AML-193 (cell line): ENCODE results near the gene CIAO3.

Experiments used
- DNase-seq, 2 experiments: peaks; one replicate each; lab custom pipeline; 2025; lab: John Stamatoyannopoulos, UW

Gene CIAO3

DNA sequence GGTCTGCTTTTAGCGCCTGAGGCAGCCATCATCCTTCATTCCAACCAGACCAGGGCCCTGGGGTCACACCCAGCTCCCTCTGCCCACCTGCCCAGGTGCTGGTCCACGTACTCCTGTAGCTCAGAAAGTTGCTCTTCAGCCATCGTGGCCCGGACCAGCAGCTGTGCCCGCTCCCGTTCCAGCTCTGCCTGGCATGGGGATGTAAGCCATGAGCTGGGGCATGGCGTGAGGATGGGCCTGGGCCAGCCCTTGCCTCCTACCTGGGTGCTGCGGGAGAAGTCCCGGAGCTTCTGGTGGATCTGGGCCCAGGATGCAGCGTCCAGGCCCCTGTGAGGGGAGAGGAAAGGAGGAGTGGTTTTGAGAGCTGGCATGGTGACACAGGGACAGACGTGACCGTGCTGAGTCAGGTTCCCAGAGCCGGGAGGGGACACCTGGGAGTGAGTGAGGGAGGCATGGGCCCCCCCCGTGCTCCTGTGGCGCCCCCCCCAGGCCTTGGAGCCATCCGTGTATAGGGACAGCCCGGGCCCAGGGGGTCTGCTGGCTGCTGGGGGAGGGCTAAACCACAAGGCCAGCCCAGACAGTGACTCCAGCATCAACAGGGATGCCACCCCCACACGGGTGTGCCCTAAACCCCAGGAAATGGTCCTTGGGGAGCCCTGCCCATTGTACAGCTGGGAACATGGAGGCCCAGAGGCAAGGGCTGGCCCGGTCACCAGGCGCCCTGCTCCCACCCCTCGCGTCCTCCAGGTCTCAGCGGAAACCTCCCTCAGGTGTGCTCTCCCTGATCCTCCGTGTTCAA, 17.8 kb downstream of the CIAO3 start:
- no peak for DNase-seq

DNA sequence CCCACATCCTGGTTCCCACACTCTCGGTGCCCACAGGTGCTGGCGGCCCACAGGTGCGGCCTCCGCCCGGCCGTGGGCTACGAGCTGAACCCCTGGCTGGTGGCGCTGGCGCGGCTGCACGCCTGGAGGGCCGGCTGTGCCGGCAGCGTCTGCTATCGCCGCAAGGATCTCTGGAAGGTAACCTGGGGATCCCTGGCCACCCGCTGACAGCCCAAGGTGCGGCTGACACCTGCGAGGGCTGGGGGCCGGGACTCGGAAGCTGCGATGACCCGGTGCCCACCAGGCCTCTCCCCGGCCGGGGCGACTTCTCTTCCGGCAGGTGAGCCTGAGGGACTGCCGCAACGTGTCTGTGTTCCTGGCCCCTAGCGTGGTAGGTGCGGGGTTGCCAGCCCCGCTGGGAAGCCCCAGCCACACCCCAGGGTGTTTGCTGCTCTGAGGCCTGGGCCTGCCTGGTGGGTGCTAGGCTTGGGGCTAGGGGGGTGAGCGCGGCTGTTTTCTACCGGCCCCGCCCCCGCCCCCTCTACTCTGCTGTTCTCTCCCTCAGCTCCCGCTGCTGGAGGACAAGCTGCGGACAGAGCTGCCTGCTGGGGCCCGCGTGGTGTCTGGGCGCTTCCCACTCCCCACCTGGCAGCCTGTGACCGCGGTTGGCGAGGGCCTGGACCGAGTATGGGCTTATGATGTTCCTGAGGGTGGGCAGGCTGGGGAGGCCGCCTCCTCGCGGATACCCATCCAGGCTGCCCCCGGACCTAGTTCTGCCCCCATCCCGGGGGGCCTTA, 18.8 kb downstream of the CIAO3 start:
- DNase-seq: no peak

DNA sequence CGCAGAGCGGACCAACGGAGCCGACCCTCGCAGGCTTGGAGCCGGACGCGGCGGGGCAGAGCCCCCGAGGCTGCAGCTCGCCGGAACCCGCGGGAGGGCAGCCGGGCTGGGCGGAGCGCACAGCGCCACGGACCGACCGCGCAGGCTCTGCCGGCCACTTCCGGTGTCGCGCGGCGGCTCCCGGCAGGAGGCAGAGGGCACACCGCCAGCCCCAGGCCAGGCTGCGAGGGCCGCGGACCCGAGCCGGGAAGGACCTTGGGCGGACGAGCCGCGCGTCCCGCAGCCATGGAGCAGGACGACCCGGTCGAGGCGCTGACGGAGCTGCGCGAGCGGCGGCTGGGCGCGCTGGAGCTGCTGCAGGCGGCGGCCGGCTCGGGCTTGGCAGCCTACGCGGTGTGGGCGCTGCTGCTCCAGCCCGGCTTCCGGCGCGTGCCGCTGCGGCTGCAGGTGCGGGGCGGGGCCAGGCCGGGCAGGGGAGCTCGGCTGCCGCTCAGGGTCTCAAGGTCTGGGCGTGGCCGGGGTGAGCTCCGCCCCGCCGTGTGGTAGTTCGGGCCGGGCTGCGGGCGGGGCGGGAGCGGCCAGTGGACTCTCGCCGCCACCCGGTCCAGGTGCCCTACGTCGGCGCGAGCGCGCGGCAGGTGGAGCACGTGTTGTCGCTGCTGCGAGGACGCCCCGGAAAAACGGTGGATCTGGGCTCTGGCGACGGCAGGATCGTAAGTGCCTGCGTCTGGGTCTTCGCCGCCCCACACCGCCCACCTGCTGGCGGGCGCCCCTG, 19.6 kb downstream of the CIAO3 start, which contains the start of gene ANTKMT:
Gene ANTKMT, plus strand, starts transcription at position 157 of the 775 bp plus-strand sequence. Its CDS starts 129 bp downstream, at position 286.
- peak; percentile 73 to 82 for DNase-seq

DNA sequence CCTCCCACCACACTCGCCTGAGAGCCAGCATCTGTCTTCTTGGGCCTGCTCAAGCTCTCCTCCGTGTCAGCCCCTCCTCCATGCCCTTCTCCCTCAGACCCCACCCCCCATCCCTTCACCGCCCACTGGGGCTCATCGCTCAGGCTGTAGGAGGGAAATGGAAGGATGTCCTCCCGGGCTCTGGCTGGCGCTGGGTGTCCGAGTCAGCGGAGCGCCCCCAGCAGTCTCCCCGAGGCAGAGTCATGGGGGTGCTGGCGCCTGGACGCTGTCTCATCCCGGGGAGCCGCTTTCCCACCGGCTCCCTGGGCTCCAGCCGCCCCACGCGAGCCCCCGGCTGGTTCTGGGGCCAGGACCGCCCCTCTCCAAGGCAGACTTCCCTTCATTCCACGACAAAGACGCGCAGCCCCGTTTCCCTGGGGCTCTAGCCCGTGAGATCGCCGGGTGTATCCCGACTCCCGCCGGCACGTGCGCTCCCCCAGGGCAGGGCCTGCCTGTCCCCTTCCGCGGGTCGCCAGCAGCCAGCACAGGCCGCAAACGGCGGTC, 20.3 kb downstream of the CIAO3 start:
- DNase-seq: peak; percentile 29 to 39

DNA sequence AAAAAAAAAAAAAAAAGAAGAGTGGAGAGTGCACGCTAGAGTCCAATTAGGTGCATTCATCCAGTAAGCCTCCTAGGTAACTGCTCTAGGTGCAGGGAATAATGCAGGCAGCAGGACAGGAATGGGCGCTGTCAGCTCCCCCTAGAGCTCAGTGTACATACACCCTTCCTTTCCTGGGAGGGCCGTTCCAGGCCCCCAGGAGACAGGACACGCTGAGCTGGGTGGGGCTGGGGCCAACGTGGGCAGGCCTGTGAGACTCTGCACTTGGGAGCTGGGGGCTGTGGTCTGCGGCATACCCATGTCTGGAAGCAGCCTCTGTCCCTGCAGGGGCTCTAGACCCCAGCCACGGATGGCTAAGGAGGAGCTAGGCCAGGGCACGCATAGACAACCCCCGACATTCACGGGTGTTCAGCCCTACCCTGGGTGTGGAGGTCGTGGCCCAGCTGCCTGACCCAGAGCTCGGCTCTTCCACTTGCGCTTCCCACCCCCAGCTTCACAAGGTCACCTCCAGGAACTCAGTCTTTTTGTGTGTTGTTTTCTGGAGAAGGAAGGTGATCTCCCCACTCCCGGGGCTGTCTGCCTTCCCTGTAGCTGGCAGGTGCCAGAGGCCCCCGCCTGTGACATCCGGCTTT, 20.9 kb downstream of the CIAO3 start:
- DNase-seq: no peak

DNA sequence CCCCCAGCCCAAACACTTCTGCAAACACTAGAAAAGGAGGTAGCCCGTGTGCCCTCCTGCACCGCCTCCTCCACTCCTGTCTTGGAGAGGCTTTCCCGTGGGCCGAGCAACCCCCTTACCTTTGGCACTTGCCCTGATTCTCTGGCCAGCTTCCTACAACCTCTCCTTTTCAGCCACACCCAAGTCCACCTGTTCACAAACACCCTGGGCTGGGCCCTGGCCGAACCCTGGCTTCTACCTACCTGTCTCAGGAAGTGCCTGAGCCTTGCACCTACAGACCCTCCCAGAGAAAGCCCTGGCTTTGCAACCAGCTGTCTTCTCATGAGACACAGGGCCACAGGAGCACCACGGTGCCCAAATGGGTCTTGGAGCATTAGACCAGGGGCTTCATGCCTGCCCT, 21.9 kb downstream of the CIAO3 start:
- no peak for DNase-seq

DNA sequence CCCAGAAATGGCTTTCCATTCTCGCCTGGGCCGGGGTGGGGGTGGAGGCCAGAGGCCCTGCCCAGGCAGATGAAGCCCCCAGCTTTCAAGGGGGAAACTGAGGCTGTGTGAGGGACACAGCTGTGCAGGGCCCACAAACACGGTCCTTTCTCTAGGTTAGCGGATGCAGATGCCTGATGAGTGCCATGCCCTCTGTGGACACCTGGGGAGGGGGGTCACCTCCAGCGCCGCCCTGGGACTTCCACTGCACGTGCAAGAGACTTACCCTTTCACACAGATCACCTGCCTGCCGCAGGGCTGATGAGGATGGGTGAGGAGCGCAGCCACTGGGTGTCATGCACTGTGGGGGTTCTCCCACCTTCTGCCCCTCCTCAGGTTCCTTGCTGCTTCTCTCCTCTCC, 22.4 kb downstream of the CIAO3 start:
- DNase-seq: no peak

DNA sequence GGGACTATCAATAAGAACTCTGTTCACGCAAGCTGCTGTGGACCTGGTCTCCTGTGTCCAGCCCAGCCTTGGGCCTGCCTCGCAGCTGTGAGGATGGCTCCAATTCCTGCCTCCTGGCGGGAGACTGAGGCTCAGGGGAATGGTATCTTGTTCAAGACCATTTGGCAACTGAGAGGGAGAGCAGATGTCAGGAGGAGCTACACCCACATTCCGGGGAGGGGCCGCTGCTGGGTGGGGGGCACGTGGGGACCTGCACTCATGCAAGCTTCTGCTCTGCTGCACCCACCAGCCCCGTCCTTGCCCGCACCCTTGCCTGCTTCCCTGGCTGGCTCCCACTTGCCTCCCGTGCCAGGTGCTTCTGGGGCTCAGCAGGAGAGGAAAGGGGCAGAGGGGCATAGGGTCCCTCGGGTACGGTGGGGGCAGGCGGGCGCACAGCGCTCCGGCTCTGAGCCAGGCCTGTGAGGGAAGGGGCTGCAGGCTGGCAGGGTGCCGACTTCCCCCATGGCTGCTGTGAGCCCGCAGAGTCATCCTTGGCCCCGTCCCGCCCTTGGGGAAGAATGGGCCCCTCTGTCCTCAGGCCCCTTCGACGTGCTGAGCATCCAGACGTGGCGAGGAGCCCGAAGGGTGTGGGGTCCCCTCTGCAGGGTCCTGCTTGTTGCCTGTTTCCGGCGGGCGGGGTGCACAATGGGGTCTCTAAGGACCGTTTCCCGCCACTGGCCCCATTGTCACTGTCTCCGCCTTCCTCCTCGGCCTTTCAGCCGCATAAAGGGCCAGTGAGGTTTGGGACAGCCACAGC, 23.1 kb downstream of the CIAO3 start:
- no peak for DNase-seq

DNA sequence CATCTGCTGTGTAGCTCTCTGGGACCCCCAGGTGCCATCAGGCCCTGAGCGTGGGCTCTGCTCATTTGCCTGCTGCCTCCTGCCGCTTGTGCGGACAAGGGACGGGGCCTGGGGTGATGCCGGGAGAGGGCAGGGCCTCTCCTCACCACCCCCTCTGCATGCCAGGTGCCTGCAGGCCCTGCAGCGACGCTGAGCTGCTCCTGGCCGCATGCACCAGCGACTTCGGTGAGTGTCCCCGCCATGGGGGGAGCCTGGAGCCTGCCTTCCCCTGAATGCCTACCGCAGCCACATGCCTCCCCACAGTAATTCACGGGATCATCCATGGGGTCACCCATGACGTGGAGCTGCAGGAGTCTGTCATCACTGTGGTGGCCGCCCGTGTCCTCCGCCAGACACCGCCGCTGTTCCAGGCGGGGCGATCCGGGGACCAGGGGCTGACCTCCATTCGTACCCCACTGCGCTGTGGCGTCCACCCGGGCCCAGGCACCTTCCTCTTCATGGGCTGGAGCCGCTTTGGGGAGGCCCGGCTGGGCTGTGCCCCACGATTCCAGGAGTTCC, 23.9 kb downstream of the CIAO3 start:
- no peak for DNase-seq

DNA sequence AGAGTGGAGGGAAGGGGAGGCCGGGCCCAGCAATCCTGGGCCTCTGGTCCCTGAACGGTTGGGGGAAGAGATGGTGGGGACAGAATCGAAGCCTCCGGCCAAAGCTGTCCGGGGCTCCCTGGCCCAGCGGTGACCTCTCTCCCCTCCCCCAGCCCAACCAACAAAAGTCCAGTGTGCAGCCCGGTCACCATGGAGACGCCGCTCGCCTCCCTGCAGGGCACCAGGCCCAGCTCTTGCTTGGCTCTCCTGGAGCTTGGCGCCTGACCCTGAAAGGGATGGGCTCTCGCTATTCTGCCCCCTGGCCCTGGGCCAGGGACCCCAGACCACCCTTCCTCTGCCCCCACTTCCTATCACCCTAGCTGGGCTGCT, 24.6 kb downstream of the CIAO3 start:
- no peak for DNase-seq

DNA sequence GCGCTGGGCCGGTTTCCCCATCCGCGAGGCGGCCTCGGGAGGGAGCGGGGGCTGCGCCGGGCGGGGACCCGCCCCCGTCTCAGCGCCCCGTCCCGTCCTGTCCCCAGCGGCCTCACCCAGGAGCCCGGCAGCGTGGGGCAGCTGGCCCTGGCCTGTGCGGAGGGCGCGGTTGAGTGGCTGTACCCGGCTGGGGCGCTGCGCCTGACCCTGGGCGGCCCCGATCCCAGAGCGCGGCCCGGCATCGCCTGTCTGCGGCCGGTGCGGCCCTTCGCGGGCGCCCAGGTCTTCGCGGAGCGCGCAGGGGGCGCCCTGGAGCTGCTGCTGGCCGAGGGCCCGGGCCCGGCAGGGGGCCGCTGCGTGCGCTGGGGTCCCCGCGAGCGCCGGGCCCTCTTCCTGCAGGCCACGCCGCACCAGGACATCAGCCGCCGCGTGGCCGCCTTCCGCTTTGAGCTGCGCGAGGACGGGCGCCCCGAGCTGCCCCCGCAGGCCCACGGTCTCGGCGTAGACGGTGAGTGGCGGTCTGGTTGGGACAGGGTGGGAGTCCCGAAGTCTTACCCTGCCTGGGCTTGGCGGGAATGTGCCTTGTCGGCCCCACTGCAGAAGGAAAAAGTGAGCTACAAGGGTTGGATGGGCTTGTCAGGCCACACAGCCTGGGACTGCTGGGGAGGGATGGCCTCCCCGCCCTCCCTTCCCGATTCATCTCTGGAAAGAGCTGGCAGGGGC, 25.2 kb downstream of the CIAO3 start:
- DNase-seq: no peak

DNA sequence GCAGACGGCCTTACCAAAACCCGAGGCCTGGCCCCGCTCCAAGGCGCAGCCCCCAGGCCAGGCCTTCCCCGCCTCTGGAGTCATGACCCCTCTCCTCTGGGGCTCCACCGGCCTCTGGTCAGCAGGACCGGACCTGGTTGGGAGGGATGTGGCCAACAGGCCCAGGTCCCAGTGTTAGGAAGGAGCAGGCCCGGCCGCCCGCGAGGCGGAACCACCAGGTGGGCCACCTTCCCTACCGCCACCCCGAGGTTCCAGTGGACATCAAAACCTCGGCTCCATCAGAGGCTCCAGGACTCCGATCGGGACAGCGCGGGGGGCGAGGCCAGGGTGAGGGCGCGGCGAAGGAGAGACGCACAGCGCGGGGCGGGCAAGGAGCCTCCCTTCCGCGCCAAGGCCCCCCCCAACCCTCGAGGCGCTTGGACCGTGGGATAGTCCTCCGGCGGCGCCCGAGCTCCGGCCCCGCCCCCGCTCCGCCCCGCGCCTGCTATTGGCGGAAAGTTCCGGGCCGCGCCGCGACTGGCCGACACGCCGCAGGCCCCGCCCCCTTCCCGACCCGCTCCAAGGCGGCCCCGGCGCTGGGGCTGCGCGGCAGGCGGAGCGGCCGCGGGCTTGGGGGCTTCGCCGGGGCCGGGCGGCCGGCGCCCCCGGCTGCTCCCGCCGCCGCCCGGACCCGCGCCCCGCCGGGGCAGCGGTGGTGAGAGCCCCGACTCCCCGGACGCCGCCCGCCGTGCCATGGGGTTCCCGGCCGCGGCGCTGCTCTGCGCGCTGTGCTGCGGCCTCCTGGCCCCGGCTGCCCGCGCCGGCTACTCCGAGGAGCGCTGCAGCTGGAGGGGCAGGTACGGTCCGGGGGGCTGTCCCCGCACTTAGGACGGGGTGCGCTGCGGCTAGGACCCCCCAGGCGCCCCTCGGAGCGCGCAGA, 26.0 kb downstream of the CIAO3 start, which contains the start of gene METRN:
Gene METRN, plus strand, starts transcription at position 561 of the 919 bp plus-strand sequence. Its CDS starts 172 bp downstream, at position 733.
- DNase-seq: peak; percentile 73 to 74

DNA sequence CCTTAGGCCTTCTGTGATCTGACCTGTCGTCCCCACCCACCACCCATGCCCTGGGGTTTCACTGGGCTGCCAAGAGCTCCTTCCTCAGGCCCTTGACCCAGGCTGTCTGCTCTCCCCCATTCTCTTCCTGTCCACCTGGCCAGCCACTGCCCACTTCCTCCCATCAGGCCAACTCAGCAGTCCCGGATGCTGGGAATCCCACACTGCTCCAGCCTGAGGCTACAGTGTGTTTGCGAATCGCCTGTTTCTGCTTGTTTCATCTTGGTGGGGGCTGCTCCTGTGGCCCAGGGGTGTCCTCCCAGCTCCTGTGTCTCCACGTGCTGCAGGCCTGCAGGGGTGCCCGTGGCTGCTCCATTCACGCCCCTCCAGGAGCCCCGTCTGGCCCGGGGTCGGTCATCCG, 26.7 kb downstream of the CIAO3 start:
- no peak for DNase-seq

DNA sequence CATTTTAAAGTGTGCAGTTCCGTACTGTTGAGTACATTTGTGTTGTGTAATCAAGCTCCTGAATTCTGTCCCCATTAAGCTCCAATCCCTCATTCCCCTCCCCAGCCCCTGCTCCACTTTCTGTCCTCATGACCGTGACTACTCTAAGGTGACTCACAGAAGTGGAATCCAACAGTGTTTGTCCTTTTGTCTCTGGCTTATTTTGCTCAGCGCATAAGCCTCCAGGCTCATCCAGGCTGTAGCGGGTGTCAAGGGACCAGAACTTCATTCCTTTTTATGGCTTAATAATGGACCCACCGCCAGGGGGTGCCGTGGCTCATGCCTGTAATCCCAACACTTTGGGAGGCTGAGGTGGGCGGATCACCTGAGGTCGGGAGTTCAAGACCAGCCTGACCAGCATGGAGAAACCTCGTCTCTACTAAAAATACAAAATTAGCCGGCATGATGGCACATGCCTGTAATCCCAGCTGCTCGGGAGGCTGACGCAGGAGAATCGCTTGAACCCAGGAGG, 28.0 kb downstream of the CIAO3 start:
- DNase-seq: peak in 1 of 2 experiments; percentile 18

DNA sequence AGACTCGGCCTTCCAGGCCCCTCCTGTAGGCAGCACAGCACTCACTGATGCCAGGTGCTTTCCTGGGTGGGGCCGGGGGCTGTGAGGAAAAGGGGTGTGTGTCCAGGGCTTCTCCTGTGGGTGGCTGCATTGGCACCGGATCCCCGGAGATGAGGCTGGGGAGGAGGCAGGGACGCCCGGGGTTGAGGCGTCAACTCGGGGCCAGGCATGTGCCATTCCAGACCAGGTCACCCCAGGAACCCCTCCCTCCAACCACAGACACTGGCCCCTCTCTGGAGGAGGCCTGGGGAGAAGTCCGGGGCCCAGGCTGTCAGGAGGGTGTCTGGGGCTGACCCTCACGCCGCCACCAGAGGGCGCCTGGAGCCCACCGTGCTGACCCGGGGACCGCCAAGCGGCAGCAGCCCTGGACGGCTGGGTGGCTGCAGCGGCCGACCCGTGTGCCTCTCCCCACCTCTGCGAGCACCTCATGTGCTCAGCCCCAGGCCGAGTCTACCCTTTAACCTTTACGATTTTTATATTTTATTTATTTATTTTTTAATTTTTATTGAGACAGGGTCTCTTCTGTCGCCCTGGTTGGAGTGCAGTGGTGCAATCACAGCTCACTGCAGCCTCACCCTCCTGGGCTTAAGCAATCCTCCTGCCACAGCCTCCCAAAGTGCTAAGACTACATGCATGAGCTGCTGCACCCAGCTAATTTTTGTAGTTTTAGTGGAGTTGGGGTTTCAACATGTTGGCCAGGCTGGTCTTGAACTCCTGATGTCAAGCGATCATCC, 29.1 kb downstream of the CIAO3 start:
- DNase-seq: peak; percentile 35 to 49

DNA sequence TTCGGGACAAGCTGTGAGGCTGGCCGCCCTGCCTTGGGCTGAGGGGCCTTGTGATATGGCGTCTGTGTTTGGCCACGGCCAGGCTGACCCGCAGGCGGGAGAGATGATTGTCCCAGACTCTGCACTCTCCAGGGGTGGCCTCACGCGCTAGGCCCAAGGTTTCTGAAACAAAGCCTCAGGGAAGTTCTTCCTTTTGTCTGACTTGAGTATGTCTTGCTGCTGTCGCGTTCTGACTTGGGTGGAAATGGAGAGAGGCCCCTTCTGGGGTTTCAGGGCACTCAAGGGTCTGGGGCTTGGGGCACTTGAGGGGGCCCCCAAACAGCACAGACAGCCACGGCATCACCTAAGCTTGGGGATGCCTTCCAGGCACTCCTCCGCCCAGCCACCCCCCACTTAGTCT, 29.7 kb downstream of the CIAO3 start:
- no peak for DNase-seq

DNA sequence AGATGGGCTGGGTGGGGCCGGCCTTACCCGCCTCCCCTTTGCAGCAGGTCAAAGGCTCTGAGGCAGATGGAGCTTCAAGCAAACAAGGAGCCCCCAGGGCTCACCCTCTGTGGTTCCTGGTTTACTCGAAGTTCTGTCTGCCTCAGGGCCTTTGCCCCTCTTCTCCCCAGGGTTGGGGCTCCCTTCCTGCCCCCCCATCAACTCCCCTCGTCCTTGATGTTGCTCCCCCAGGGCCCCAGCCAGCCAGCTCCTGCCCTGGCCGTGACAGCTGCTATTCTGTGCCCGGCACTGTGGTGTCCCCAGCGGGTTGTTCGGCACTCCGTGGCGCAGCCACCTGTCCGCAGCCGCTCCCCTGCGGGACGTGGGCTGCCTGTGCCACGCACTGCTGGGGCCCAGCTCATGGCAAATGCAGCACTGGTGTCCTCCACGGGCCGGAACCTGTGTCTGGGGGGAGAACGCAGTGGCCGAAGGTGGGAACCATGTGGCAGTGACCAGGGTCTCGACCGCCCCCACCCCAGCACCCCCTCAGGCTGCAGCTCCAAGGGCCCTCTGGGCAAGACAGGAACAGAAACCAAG, 30.2 kb downstream of the CIAO3 start:
- no peak for DNase-seq
